Lower leg skin (tissue), 4 donors: ENCODE results near the gene BCL2L12. TPM values are rescaled to one million over a fixed set of nuclear protein-coding genes. Genes with fewer than 3 reads are reported as not detected.
A peak's percentile ranks its signal among the peaks of the same experiment; 100 is the strongest.
"Not testable (repeated sequence)": the region's sequence is repeated elsewhere in the genome, so short reads cannot be mapped to it uniquely, and the experiment has no call there.

ENCODE experiments used
- DNase-seq, 2 donors: peaks; one replicate each; pipeline ENCODE4 v3.0.0-alpha.2; 2019; ENCODE audit warnings: low spot score in 2 of 2
- H3K4me3 ChIP-seq: fragments of 200-600 bp; sonication (generic); 2 replicates; pipeline ENCODE4 v1.5.1; 2017; ENCODE audit warnings: mild to moderate bottlenecking, low read depth; ENCODE audit not compliant: poor library complexity, severe bottlenecking
- CTCF ChIP-seq, 3 donors: fragments of 450-650 bp; IDR thresholded peaks; one replicate each; pipeline ENCODE4 v1.5.1; 2016; ENCODE audit warnings: antibody characterized with exemption in 3 of 3, mild to moderate bottlenecking in 3 of 3, moderate library complexity in 2 of 3
- POLR2A ChIP-seq, 2 donors: fragments of 450-650 bp; IDR thresholded peaks; one replicate each; pipeline ENCODE4 v1.6.1; 2016 to 2017; ENCODE audit warnings: antibody characterized with exemption in 2 of 2, mild to moderate bottlenecking in 1 of 2, moderate library complexity in 1 of 2
- WGBS, 2 donors: methylation state at CpG; one replicate each; pipeline ENCODE4 v1.1.5; 2018; 5-methylcytosine and 5-hydroxymethylcytosine counted together
- intact Hi-C: fragments of 100-400 bp; cut with DNase I; formaldehyde crosslinking; loops from one replicate; pipeline ENCODE4 v1.15.0; 2023; ENCODE audit warnings: low total_unique reads
- total RNA-seq, 4 donors: library from RNA; depleted of rRNA; stranded (reverse); fragments of >200 nt; gene quantifications; one replicate each; pipeline ENCODE4 v1.1.0, GENCODE V29; 2016

Gene BCL2L12
- total RNA-seq, 4 donors from 2014 or later = 6.1 to 9.2 (median 6.6) TPM

DNA sequence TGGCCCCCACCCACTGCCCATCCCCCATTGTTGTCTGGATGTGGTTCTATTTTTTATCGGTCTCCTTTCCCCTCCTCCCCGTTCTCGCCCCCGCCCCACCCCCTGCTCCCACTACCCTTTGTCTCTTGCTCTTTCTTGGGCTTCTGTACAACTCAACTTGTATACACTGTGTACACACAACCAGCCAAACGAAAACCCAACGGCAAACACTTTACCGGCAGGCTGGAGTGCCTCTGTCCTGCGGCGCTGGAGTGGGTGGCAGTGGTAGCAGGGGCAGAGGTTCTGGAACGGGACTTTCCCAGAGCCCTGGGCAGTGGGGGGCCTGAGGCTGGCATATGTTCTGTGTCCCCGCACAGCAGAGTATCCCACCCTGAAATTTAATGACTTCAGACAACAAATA lies 39.5 kb upstream of the BCL2L12 start:
- H3K4me3 ChIP-seq = no peak overlapping the region
- 89 to 91% methylated on average over 11 of the region's 11 CpGs for WGBS, 2 donors
- intact Hi-C loops = no loop called here
- no peak for DNase-seq
- TF ChIP-seq POLR2A (IDR thresholded peaks at IDR 0.05) (no peak), CTCF (IDR thresholded peaks at IDR 0.05) (no peak)

- peak in 1 of 2 donors; percentile 84 for DNase-seq
- no peak for TF ChIP-seq POLR2A (IDR thresholded peaks at IDR 0.05)
- no peak for TF ChIP-seq CTCF (IDR thresholded peaks at IDR 0.05)
- no peak overlapping the region for H3K4me3 ChIP-seq
- WGBS, 2 donors = 80 to 83% methylated on average over 9 of the region's 9 CpGs
- intact Hi-C loops = no loop called here
Observed at GRCh38 chr19:49629659-49630058, 36.1 kb upstream of the BCL2L12 start.

GRCh38 chr19:49631014-49631588 lies 34.6 kb upstream of the BCL2L12 start:
- 10 to 12% methylated on average over 9 of the region's 9 CpGs for WGBS, 2 donors
- no peak overlapping the region for H3K4me3 ChIP-seq
- peak in 1 of 2 donors; percentile 82 for DNase-seq
- TF ChIP-seq CTCF (IDR thresholded peaks at IDR 0.05) (no peak), POLR2A (IDR thresholded peaks at IDR 0.05) (no peak)
- intact Hi-C loops = no loop called here

- intact Hi-C loops = no loop called here
- TF ChIP-seq POLR2A (IDR thresholded peaks at IDR 0.05) (no peak), CTCF (IDR thresholded peaks at IDR 0.05) (no peak)
- H3K4me3 ChIP-seq = no peak overlapping the region
- no peak for DNase-seq
- WGBS, 2 donors = 77 to 78% methylated on average over 19 of the region's 19 CpGs
Observed at GRCh38 chr19:49631610-49632192, 34.0 kb upstream of the BCL2L12 start.

GRCh38 chr19:49632576-49632975 lies 33.2 kb upstream of the BCL2L12 start:
- intact Hi-C loops = no loop called here
- H3K4me3 ChIP-seq = no peak overlapping the region
- DNase-seq = no peak
- no peak for TF ChIP-seq CTCF (IDR thresholded peaks at IDR 0.05)
- no peak for TF ChIP-seq POLR2A (IDR thresholded peaks at IDR 0.05)
- WGBS, 2 donors = 87 to 88% methylated on average over 5 of the region's 5 CpGs

- WGBS, 2 donors = 61 to 62% methylated on average over 9 of the region's 9 CpGs
- intact Hi-C loops, H3K4me3 ChIP-seq, DNase-seq: not testable (repeated sequence)
Observed at GRCh38 chr19:49633273-49633672, 32.5 kb upstream of the BCL2L12 start.
